ENCODE results near the gene MRPS25.

- TF ChIP-seq YY1 (IDR thresholded peaks at IDR 0.05; ENCODE audit: insufficient read depth, insufficient read length): no peak
- TF ChIP-seq ZNF274 (IDR thresholded peaks at IDR 0.05; ENCODE audit: low read depth, low read length): no peak
Observed at GRCh38 chr3:15042936-15043335, 22.2 kb downstream of the MRPS25 start.
